GM18951 (cell line): ENCODE results near the gene CCDC83.
"Not testable (repeated sequence)": the region's sequence is repeated elsewhere in the genome, so short reads cannot be mapped to it uniquely, and the experiment has no call there.

Experiments used
- POLR2A ChIP-seq: IDR thresholded peaks from 4 replicates; pipeline ENCODE4 v1.6.1; 2011; ENCODE audit warnings: mild to moderate bottlenecking; ENCODE audit not compliant: insufficient read length, insufficient read depth; ENCODE audit errors: extremely low read depth
- in situ Hi-C: fragments of 300-500 bp; cut with MboI; formaldehyde crosslinking; loops from one replicate; pipeline ENCODE4 v1.12.0; 2022; ENCODE audit warnings: low sequenced_read_pairs, mixed read lengths, inconsistent platforms; ENCODE audit not compliant: unreplicated experiment

The CCDC83 gene

DNA sequence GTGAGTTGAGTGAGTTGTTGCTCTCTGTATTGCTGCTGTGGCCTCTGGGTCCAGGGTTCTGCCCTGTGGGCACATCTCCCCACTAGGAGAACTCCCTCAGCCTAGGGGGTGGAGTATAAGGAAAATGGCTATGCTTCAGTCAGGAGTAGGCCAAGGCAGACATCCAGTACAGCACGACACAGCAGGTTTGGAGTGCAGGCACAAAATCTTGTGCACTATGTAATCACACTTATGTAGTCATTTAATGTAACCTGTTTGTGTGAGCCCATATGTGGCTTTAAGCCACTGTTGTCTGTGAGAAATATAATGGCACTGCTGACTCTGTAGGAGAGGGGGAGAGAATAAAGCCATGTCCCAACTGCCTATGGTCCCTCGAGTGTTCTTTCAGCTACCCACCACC, 90.1 kb downstream of the CCDC83 start:
- TF ChIP-seq POLR2A, result no peak
- in situ Hi-C loops, result no loop called here

DNA sequence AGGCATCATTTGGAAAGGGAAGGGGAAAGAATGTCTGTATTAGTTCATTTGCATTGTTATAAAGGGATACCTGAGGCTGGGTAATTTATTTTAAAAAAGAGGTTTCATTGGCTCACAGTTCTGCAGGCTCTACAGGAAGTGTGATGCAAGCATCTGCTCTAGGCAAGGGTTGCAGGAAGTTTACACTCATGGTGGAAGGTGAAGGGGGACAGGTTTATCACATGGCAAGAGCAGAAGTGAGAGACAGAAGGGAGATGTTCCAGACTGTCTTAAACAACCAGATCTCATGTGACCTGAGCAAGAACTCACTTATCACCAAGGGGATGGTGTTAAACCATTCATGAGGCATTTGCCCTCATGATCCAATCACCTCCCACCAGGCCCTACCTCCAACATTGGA, 90.6 kb downstream of the CCDC83 start:
- in situ Hi-C loops, result no loop called here
- TF ChIP-seq POLR2A, result no peak

DNA sequence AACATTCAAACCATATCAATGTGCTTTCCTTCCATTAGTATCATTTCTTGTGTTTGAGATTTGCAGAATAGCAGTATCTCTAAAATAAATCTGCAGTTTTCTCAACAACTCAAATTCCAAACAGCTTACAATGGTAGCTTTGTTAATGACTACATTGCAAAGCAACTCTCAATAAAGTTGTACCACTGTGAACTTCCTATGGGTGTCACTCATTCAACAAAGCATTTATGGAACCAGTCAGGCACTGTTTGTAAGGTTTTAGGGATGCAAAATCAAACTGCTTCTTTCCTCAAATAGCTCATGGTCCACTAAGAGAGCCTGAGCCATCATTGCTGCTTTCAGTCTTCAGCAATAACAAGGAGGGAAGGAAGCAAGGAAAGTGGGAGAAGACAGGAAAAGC, 91.0 kb downstream of the CCDC83 start:
- in situ Hi-C loops, result no loop called here
- TF ChIP-seq POLR2A, result no peak

DNA sequence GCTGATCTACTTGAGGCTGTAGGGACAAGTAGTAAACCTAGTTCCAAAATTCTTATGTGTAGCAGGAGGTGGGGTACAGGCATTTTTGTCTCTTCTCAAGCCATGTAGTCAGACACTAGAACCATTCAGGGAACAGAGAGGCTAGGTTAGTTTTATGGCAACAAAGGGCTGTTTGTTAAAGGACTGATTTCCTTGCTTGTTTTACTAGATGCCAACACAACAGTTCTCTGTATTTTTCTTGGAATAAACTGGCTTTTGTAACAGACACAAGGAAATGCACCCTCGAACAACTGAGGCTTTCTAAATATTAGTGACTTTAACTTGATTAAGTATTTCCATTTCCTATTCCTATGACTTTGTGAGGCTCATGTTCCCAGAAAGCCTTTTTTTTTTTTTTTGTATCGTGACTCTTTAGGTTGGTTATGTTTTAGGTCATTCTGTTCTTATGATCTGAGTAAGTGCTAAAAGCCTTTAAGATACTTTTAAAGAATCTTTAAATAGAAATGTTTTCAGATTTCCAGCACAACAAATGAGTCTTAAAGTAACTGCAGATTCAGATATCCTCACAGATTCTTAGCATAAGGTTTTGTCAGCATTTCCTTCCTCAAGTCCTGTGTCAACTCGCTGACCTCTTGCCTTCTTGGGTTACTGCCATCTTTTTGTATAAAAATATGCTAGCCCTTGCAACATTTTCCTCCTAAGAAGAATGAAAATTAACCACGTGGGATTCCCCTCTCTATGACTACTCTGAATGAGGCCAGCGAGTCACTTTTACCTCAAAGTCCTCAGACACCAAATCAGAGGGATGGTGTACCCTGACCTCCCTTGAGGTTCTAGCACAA, 92.5 kb downstream of the CCDC83 start:
- in situ Hi-C loops, result no loop called here
- no peak for TF ChIP-seq POLR2A

DNA sequence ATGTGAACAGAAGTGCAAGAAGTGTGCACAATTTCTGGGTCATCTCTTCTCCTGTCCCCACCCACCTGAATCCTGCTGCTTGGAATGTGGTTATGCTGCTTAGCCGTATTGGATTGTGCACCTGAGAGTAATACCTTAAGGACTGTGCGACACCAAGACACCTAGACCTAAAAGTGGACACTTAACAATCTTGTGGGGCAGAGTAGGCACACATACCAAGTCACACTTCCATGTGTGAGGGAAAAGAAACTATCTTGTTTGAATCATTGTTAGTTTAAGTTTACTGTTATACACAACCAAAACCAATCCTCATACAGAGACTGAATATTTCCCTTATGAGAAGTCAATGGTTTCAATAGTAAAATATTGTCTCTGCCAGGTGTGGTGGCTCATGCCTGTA, 93.7 kb downstream of the CCDC83 start:
- no peak for TF ChIP-seq POLR2A
- in situ Hi-C loops, result no loop called here

DNA sequence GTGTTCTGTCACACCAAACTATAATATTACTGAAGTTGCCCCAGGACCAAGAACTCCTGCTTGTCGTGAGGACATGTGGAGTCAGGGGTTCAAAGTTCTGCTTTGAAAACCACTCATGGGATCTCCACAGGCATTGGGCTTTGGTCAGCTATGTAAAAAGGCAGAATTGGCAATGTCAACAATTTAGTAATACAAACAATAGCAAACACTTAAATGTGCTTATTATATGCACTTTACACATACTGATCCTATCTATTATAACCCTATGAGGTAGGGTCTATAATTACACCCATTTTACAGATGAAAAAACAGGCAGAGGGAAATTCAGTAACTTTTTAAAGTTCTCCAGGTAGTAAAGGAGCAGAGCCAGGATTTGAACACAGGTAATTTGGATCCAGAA, 94.6 kb downstream of the CCDC83 start:
- no peak for TF ChIP-seq POLR2A
- in situ Hi-C loops, result no loop called here

DNA sequence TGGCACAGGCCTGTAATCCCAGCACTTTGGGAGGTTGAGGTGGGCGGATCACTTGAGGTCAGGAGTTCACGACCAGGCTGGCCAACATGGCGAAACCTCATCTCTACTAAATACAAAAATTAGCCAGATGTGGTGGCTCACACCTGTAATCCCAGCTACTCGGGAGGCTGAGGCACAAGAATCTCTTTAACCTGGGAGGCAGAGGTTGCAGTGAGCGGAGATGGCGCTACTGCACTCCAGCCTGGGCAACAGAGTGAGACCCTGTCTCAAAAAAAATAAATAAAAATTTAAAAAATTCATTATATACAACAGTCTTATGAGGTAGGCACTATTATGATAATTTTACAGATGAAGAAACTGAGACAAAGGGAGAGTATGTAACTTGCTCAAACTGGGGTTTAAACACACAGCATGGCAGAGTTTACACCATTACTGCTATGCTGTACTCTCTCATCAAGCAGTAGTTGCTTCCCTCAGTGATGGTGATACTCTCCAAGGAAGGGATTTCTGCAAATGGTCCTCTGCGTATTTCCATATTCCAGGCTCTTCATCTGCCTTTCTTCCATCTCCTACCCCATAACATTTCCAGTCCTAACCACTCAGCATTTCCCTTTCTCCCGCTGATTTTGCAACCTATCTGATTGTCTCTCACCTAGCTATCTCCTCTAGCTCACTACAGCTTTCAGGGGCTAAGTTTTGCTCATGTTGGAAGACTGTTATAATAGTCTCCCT, 95.3 kb downstream of the CCDC83 start:
- TF ChIP-seq POLR2A, result peak; percentile 14
- in situ Hi-C loops, result no loop called here

DNA sequence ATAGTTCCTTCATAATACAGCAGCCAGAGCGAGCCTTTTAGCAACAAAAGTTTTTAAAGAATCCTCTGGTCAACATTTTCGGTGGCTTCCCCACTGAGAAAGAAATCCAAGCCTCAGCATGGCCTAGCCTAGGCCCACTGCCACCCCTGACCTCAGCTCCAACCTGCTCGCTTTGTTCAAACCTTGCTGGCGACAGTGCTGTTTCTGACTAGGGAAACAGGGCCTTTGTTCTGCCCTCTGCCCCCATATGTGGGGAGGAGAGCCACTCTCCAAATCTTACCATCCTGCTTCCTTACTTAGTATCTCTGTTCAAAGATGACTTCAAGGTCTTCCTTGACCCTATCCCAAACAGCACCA, 95.8 kb downstream of the CCDC83 start:
- in situ Hi-C loops, result no loop called here
- no peak for TF ChIP-seq POLR2A

DNA sequence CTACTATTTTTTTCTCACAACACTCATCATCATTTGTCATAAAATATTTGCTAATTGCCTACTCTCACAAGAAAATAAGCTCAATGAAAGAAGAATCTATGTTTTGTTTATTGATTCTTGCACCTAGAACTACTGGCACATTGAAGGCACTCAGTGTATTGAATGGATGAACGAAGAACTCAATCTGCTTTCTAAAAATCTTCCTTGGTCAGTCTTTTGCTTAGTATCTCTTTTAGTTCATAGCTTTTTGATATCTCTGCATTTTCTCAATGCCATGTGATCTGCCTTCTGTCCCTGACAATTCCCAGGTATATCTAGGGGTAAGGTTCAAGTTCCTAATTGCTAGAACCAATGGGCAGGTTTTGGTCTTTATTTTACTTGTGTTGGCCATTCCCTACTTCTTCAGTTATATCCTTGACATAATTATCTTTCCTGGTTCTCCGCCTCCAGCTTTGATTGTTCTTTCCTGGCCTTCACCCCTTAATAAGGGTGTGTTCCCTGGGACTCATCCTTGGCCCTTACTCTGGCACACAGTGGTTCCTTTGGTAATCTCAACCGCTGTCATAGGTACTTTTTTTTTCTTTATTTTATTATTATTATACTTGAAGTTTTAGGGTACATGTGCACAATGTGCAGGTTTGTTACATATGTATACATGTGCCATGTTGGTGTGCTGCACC, 96.4 kb downstream of the CCDC83 start:
- TF ChIP-seq POLR2A, result no peak
- in situ Hi-C loops, result no loop called here

DNA sequence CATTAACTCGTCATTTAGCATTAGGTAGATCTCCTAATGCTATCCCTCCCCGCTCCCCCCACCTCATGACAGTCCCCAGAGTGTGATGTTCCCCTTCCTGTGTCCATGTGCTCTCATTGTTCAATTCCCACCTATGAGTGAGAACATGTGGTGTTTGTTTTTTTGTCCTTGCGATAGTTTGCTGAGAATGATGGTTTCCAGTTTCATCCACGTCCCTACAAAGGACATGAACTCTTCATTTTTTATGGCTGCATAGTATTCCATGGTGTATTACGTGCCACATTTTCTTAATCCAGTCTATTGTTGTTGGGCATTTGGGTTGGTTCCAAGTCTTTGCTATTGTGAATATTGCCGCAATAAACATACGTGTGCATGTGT, 96.9 kb downstream of the CCDC83 start:
- in situ Hi-C loops, result not testable (repeated sequence)

DNA sequence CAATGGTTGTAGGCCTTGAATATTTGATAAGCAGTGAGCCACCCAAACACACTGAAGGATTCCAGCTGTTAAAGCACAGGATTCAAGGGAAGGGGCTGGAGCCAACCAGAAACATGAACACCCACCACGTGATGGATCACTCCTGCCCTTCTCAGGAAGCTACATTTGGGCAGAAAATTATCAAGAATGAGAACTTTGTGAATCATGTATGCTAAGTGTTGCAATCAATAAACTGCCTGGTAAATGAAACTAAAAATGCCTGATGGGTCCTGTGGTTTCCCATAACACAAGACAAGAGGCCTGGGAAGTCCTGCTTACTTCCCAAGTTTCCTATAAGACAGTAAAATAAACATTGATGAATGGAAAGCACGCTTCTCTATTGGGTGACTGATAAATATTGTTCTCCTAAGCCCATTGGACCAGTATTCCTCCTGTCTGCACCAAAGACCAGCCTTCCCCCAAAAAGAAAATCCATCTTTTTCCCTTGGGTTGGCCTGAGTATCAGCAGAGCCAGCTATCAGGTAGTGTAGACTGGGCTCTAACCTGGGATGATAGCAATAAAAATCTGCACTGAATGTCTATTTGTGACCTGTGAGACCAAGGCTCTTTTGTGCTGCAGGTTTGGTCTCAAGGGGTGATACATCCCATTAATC, 98.4 kb downstream of the CCDC83 start:
- TF ChIP-seq POLR2A, result peak; percentile 16
- in situ Hi-C loops, result no loop called here

DNA sequence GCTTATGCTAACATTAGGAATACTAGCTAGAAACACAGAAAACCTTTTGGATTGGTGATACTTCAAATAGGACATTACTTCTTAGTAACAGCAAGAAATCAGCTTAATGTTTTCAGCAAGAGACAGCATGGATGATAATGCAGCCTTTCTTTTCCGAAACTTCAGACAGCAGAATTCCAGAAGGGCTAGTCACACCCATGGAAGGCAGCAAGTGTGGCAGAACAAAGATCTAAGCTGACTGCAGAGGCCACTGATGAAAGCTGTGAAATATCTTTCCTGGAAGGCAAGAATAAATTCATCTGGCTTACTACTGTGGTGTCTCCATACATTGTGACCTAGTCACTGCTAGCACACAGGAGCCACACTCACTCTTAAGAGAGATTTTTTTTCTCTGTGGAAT, 100.3 kb downstream of the CCDC83 start:
- in situ Hi-C loops, result no loop called here

DNA sequence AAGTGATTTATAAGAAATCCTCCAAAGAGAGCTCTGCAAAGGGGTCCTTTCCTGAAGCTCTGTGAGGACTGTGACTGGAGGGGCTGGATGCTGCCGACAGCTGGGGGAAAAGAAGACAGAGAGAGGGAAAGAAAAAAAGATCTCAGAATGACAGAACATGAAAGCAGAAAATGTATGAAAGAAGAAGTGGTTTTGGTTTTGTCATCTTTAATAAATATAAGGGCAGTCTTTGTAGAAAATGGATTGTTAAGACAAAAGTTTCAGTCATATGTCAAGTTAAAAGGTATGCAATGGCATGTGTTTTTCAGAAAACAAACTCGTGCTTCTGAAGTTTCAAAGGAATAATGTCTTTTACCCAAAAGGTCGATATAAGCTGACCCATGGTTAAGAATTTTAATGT, 105.5 kb downstream of the CCDC83 start:
- no peak for TF ChIP-seq POLR2A

More for the DNA sequence above, 100.3 kb downstream of the CCDC83 start:
- no peak for TF ChIP-seq POLR2A

More for the DNA sequence above, 105.5 kb downstream of the CCDC83 start:
- in situ Hi-C loops, result no loop called here
